GM21619 (cell line): ENCODE results near the gene COLQ.

Source experiments
- ATAC-seq: cut with Tn5 transposase; IDR thresholded peaks from one replicate; pipeline ENCODE4 v1.9.1; 2021; ENCODE audit not compliant: unreplicated experiment

COLQ gene

DNA sequence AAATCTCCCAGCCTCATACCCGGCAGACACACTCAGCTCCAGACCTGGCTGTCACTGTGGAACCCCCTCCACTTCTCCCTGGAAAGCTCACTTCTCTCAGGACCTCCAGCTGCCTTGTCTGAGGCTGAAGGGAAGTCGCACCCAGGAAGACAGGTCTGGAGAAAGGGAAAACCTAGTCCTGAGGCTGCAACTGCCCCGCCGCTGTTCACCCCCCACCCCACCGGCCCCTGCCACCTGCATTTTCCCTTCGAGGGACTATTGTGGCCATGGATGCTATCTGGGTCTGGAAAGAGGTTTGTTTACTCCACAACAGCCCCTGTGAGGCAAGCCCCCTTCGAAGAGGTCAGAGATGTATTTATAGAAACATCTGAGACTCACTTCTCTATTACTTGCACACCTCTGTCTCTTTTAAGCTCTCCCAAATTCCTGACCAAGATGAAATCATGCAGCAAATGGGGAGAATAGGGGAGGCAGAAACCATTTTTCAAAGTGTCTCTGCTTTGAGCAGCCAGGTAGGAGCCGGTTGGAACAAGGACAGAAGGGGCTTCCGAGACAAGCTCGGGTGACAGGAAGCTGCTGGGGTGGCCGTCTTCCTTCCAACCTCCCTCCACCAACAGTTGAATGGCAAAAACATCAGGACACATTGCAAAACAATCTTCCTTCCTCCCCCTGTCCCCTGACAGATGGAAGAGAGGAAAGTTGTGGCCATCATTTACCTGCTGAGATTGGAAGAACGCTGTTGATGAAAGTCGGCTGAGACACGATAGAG lies 518 bp downstream of the COLQ start:
- no peak for ATAC-seq

- no peak for ATAC-seq
Observed at GRCh38 chr3:15520185-15520584, 1.3 kb downstream of the COLQ start.

DNA sequence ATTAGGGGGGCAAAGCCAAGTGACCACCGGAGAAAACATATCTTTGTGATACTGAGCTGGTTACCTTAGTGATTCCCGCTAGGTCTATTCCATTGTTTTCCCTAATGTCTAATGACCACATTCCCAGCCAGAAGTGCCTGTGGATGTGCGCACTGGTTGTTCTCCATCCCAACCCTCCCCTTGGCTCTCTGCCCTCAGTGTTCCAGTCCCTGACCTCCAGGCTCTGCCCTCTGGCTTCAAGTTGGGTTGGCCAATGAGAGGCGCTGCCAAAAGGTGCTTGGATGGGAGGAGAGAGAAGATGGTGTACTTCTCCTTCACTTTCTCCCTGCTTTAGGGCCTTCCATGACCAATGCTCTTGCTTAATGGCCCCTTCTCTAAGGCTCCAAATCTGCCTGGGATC lies 2.4 kb downstream of the COLQ start:
- no peak for ATAC-seq

DNA sequence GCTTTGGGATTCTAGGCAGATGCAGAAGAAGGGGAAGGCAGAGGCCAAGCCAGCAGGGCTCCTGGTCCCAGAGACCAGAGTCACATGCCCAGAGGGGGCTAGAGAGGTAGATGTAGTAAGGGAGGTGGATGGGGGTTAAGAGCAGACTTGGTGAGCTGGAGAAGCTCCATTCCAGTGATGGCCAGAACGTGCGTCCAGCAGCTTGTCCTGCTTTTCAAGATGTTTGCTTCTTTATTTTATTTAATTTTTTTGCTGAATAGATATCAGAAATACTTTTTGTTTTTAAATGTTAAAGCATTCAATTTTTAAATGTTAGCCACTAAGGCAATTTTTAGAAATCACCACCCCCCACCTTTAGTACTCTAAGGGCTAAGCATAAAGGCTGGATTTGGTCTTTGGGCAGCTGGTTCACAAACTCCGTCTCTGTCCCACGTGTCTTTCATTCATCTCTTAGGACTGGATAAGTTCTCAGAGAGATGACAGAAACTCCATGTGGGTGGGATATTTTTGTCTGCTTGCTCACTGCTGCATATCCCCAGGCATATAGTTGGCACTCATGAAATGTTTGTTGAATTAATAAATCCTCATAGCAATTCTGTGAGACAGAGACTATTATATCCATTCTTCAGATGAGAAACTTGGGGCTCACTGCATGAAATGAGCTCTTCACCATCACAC lies 6.7 kb downstream of the COLQ start:
- ATAC-seq = no peak

GRCh38 chr3:15513810-15514662 lies 7.5 kb downstream of the COLQ start:
- no peak for ATAC-seq

GRCh38 chr3:15513116-15513515 lies 8.4 kb downstream of the COLQ start:
- no peak for ATAC-seq

GRCh38 chr3:15512166-15512565 lies 9.3 kb downstream of the COLQ start:
- no peak for ATAC-seq

- no peak for ATAC-seq
Observed at GRCh38 chr3:15511156-15511555, 10.3 kb downstream of the COLQ start.

DNA sequence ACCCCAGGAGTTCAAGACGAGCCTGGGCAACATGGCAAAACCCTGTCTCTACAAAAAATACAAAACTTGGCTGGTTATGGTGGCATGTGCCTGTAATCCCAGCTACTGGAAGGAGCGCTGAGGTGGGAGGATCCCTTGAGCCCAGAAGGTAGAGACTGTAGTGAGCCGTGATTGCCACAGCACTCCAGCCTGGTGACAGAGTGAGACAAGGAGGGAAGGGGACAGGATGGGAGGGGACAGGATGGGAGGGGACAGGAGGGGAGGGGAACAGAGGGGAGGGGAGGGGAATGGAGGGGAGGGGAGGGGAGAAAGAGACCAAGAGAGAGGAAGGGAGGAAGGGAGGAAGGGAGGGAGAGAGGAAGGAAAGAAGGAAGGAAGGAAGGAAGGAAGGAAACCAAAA lies 11.0 kb downstream of the COLQ start:
- ATAC-seq = no peak

DNA sequence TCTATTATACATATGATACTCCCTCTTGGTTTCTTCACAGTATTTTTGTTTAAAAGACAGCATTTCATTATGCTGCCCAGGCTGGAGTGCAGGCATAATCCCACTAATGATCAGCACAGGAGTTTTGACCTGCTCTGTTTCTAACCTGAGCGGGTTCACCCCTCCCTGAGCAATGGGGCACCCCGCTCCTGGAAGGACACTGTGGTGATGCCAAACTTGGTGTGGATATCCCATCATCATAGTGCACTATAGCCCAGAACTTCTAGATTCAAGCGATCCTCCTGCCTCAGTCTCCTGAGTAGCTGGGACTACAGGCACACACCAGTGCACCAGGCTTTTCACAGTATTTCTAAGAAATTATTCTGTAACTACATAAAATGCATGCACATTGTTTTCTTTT lies 14.9 kb downstream of the COLQ start:
- no peak for ATAC-seq

DNA sequence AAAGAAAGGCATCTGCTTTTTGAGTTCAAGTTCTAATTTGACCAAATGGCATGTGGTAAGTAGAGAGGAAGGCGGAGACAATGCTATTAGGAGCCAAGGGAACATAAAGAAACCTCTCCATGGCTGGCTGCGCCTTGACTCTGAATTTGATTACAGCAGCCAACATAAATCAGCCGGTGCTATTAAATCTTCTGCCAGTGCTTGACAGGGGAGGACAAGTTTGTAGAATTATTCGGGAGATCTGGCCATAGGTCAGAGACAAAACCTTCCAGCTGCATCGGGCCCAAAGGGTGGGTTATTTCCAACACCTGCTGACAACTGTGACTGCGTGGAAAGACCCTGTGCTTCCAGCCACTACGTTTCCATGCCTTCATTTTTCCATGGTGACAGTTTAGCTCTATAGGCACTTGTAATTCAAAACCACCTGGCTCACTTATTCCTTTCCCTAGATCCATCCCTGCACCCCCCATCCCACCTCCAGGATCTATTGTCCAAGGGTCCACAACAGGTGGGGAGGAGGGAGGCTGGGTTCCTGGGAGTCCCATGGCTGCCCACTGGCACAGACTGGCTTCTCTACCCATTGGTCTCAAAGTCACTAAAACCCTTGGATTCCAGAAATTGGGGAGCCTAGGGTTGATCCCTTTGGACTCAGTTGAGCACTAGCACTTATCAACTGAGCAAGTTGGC lies 15.9 kb downstream of the COLQ start:
- no peak for ATAC-seq

DNA sequence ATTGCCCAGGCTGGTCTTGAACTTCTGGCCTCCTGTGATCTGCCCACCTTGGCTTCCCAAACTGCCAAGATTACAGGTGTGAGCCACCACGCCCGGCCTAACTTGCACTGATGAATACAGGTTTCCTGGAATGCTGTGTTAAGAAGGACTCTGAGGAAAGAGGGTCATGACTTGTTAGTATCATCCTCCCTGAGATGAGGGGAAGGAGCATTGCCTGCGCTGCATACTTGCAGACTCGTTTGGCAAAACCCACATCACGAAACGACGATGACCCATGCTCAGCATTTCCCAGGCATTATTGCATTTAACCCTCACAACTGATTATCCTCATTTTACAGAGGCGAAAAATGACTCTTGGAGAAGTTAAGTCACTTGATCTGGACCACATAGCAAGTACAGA lies 18.9 kb downstream of the COLQ start:
- ATAC-seq = no peak

DNA sequence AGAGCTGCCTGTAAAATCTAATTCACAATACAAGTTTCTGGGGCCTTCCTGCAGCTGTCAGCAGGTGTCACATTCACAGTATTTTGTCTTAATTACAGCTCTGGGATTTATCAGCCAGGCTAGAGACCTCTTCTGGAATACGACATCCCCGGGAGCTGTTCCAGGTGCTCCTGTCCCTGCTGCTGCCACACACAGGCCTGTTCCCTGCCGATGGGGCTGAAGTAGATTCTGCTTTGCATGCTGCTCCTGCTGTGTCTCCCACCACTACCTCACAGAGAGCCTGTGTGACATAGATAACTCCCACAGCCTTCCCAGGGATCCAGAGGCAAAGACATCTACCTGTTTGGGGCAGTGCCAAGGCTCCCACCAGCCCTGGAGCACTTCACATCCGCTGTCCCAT lies 20.4 kb downstream of the COLQ start:
- ATAC-seq = no peak

GRCh38 chr3:15500107-15500724 lies 21.3 kb downstream of the COLQ start:
- no peak for ATAC-seq

GRCh38 chr3:15499536-15499935 lies 22.0 kb downstream of the COLQ start:
- ATAC-seq = no peak

DNA sequence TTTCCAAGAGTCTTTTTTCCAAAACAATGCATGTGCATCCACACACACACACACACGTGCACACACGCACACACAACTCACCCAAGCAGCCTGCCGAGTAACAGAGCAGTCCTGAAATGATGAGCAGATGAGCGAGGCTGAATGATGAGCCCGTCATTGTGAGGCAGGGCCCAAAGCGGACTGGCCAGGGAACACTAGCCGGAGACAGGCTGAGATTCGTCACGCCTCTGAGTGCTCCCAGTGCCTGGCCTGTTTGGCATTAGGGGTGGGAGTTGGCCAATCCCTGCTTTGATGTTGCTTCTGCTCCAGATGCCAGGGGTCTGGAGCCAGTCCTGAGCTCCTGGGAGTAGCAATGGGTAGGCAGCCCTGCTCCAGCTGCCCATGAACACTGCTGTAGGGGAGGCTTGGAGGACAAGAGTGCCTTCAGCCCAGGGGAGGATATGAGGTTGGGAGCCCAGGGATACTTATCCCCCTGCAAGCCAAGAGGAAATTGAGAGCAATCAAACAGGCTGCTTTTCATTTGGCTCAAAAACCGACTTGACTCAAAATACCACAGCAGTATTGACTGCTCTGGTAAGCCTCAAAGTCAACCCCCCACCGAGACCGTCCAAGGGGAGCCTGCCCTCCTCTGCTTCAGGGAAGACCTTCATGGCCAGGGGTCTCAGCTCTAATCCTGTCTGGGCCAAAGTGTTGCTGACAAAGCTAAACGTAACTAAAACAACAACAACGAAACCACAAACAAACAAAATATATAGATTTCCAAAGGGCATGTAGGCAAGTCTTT lies 22.9 kb downstream of the COLQ start:
- ATAC-seq = no peak

GRCh38 chr3:15497964-15498363 lies 23.5 kb downstream of the COLQ start:
- ATAC-seq = no peak

DNA sequence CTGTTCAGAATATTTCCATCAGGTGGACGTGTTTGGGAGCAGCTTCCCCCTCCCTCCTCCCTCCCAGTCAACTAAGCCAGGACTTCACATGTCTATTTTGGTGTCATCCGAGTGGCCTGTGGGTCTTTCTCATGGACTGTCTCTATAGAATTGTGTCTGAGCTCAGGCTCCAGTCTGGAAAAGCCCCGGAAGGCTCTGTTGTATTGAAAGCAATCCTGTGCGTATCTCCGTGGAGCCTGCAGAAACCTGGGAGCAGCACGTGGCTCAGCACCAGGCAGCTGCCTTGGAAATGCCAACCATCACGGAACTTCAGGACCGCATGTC lies 25.2 kb downstream of the COLQ start:
- ATAC-seq = no peak

- ATAC-seq = no peak
Observed at GRCh38 chr3:15495461-15496340, 25.8 kb downstream of the COLQ start.
